HK-2 (cell line): ENCODE data around the gene METTL15.
A peak's percentile ranks its signal among the peaks of the same experiment; 100 is the strongest.
"Not testable (repeated sequence)": the region's sequence is repeated elsewhere in the genome, so short reads cannot be mapped to it uniquely, and the experiment has no call there.

ENCODE experiments used
- DNase-seq: peaks from one replicate; pipeline ENCODE4 v3.0.0-alpha.2; 2018; ENCODE audit not compliant: unreplicated experiment

Gene METTL15

DNA sequence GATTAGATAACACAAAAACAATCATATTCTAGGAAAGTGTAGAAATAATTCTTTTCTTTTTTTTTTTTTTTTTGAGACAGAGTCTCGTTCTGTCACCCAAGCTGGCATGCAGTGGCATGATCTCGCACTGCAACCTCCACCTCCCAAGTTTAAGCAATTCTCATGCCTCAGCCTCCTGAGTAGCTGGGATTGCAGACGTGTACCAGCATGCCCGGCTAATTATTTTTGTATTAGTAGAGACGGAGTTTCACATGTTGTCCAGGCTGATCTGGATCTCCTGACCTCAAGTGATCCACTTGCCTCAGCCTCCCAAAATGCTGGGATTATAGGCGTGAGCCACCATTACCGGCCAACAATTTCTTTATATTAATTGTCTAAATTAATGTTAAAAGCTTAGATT, 182.8 kb downstream of the METTL15 start:
- DNase-seq = not testable (repeated sequence)

GRCh38 chr11:28296426-28296825, 188.2 kb downstream of the METTL15 start:
- DNase-seq = no peak

DNA sequence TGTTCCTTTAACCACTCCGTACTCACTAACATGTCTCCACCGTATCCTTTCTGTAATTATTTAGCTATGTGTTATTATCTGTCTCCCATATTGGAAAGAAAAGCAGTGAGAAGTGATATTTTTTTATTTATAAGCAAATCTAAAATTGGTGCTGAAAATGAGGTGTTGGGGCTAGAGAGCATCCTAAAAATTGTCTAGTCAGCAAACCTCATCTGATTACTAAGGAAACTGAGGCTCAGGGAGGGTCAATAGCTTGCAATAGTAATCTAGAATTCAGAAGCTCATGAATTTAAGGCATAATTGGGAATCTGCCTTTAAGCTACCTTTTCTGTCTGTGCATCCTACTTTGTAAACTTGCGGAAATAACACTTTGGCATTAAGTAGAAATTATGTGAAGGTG, 190.0 kb downstream of the METTL15 start:
- no peak for DNase-seq

DNA sequence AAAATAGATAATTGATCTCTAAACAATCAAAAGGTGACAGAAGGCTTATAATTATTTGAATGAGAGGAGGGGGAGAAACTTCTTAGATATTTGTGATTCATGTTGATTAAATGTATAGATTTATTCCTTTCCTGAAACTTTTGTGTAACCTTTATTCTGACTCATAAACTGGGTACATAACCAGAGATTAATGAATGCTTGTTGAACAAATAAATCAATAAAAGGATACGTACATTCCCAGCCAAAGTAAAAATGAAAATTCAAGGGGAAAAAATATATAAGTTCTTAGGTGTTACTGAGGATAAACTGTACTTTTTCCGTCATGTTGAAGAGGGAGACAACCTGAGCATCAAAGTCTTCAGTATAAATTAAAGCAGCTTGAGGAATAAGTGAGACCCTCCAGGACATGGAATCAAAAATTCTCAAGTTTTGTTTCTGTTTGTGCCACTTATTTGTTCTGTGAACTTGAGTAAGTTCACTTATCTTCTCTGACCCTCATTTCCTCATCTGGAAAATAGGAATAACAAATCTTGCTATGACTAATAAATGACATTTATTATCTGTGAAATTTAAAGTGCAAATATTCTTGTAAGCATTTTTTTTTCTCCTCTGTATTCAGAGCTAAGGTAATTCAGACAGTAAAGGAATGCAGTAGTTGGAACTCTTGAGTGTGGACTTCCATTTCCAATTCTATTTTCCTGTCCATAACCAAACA, 195.4 kb downstream of the METTL15 start:
- no peak for DNase-seq

- no peak for DNase-seq
These were observed 207.3 kb downstream of the METTL15 start for GRCh38 chr11:28315440-28315839.

DNA sequence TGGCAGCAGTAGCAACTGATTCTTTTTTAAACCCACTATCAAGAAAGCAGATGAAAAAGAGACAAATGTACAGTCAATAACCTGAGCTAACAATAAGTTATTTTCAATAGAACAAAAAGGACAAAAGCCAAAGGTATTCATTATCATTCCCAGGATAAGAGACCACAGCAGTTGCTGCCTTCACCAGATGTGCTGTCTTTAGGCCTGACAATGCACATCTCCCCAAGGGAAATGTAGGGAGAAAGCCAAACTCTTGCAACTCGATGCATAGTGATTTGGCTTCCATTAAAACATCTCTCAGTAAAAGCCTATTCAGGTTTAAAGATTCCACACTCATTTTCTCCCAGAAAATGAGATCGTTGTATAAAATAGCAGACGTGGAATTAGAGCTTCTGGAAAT, 210.7 kb downstream of the METTL15 start:
- DNase-seq = no peak

DNA sequence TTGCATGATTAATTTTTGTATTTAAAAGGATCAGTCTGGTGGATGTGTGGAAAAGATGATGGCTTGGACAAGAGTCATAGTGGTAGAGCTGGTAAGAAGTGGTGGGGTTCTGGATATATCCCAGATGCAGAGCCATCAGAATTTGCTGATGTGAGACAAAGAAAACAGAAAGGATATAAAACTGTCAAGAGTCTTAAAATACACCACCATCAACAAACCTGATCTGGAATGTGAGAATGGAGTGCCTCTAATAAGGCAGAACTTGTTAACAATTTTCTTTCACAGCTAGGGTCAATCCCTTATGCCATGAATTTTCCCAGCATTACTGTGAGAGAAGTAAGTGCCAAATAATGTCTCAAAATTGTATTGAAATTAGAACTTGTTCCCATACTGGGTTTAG, 215.4 kb downstream of the METTL15 start:
- no peak for DNase-seq

- not testable (repeated sequence) for DNase-seq
These were observed 224.2 kb downstream of the METTL15 start for GRCh38 chr11:28332393-28332792.

DNA sequence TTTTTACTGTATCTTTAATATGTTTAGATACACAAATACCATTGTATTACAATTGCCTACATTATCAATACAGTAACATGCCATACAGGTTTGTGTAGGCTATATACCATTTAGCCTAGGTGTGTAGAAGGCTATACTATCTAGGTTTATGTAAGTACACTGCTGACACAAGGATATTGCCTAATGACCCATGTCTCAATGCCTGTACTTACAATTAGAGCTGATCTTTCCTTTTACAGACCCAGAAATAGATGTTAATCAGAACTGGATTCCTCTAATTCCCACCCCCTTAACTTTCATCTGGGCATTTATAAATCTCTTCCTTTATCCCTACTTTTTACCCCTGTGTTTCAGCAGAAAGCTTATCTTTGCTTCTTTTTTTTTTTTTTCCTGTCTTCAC, 229.5 kb downstream of the METTL15 start:
- DNase-seq = no peak

- DNase-seq = no peak
These were observed 230.2 kb downstream of the METTL15 start for GRCh38 chr11:28338371-28338770.

GRCh38 chr11:28339488-28339887, 231.3 kb downstream of the METTL15 start:
- no peak for DNase-seq

- no peak for DNase-seq
These were observed 234.5 kb downstream of the METTL15 start for GRCh38 chr11:28342716-28343115.

GRCh38 chr11:28343304-28344233, 235.4 kb downstream of the METTL15 start:
- DNase-seq = peak; percentile 3

DNA sequence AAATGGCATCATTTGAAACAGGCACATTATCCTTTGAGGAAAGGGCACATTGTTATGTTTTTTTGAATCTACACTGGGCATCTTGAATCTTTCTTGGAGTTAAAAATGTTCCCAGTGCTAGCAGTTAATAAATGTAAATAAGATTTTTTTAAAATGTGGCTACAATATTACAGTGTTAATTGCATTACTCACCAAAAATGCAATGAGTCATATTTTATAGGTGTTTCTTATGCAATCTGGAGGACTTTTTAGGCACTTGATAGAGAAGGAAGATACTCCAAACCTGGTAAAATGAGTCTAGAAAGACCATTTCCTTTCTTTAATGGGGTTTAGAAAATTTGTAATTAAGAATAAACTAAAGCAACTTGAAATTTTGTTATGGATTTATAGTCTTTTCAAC, 238.0 kb downstream of the METTL15 start:
- DNase-seq = no peak

DNA sequence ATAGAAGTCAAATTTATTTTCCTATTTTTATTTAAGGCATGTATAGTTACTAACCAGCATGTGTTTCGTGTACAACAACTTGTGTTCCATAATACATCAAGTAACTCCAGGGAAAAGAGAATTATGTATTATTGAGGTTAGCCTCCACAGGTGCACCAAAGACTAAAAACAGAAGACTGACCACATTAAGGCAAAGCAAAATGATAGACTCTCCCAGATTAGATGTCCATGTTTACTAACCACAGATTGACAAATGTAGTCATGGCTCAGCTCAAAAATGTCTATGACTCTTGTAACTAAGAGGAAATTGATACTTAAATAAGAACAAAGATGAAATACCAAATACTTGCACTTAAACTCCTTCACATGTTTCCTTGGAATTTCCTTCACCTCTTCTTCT, 238.5 kb downstream of the METTL15 start:
- DNase-seq = no peak

DNA sequence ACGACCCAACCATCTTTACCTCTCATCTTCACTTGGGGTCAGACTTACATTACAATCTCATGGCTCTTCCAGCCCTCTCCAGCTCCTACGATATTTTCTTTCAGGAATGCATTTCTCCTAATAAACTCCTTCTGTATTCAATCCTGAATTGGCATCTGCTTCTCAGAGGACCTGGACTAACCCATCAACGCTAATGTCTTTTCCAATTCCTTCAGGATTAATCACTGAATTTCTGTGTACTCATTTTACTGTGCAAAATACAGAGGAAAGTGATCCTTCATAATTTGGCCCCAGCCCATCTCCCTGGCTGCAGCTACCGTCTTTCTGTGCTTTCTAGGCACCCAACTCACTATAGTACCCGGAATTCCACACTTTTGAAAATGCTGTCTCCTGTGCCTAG, 239.2 kb downstream of the METTL15 start:
- DNase-seq = no peak

DNA sequence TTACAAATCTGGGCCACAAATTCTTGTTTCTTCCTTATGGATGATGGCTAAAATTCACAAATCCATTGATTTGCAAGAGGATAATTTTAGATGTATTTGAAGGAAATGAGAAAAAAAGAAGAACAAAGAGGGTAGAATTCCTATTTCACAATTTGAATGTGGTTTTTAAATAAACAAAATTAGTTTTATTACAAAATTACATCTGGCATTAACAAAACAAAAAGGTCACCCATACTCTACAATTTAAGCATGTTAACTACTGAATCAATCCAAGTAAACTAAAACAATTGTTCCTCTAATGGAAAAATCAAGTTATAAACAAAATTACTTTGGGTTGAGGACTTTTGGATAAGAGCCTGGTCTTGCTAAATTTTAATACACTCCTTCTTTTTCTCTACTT, 242.0 kb downstream of the METTL15 start:
- no peak for DNase-seq

DNA sequence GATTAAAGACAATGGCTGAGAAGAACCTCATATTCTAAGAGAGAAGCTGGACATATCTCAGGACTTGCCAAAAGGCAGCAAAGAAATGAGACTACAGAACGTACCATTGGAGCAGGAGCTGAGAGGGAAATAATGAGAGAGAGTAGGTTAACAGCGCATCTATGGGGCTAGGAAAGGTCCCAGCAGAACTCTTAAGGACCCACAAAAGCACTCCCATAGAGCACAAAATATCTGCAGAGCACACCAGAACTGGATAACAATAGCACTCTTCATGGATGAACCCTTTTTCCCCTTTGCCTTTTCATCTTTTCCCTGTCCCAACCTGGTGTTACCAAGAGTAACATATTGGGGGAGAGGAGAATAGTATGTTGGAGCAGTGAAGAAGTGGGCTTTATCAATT, 245.8 kb downstream of the METTL15 start:
- DNase-seq = no peak

GRCh38 chr11:28366549-28367346, 258.6 kb downstream of the METTL15 start:
- DNase-seq = no peak

DNA sequence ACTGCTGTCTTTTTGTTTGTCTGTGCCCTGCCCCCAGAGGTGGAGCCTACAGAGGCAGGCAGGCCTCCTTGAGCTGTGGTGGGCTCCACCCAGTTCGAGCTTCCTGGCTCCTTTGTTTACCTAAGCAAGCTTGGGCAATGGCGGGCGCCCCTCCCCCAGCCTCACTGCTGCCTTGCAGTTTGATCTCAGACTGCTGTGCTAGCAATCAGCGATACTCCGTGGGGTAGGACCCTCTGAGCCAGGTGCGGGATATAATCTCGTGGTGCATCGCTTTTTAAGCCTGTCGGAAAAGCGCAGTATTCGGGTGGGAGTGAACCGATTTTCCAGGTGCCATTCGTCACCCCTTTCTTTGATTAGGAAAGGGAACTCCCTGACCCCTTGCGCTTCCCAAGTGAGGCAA, 269.9 kb downstream of the METTL15 start:
- DNase-seq = not testable (repeated sequence)
